ENCODE measurements around the gene SRSF1.
A peak's percentile ranks its signal among the peaks of the same experiment; 100 is the strongest.

The SRSF1 gene

GRCh38 chr17:58010067-58010799 is 3.2 kb upstream of the SRSF1 start:
- DNase-seq (ENCODE audit: low read depth): no peak

GRCh38 chr17:58007781-58008706 is 998 bp upstream of the SRSF1 start:
- no peak for DNase-seq (ENCODE audit: low read depth)

GRCh38 chr17:58006560-58006923 is 504 bp downstream of the SRSF1 start:
- DNase-seq (ENCODE audit: low read depth): peak; percentile 48

GRCh38 chr17:58005728-58006559 is 1.1 kb downstream of the SRSF1 start:
- DNase-seq (ENCODE audit: low read depth): no peak

GRCh38 chr17:58005031-58005727 is 1.9 kb downstream of the SRSF1 start:
- DNase-seq (ENCODE audit: low read depth): no peak

- no peak for DNase-seq (ENCODE audit: low read depth)
These were observed 3.0 kb downstream of the SRSF1 start for GRCh38 chr17:58004060-58004459.

GRCh38 chr17:58002973-58003372 is 4.1 kb downstream of the SRSF1 start:
- no peak for DNase-seq (ENCODE audit: low read depth)

- DNase-seq (ENCODE audit: low read depth): no peak
These were observed 4.7 kb downstream of the SRSF1 start for GRCh38 chr17:58002154-58002948.

GRCh38 chr17:58001461-58002124 is 5.5 kb downstream of the SRSF1 start:
- DNase-seq (ENCODE audit: low read depth): no peak

- DNase-seq (ENCODE audit: low read depth): no peak
These were observed 7.5 kb downstream of the SRSF1 start for GRCh38 chr17:57999496-58000017.

GRCh38 chr17:57999010-57999495 is 8.0 kb downstream of the SRSF1 start:
- DNase-seq (ENCODE audit: low read depth): no peak

- DNase-seq (ENCODE audit: low read depth): no peak
These were observed 9.8 kb downstream of the SRSF1 start for GRCh38 chr17:57997085-57997809.

GRCh38 chr17:57995076-57995956 is 11.7 kb downstream of the SRSF1 start:
- DNase-seq (ENCODE audit: low read depth): no peak

GRCh38 chr17:57994436-57994835 is 12.6 kb downstream of the SRSF1 start:
- DNase-seq (ENCODE audit: low read depth): no peak

GRCh38 chr17:57993471-57994365 is 13.3 kb downstream of the SRSF1 start:
- DNase-seq (ENCODE audit: low read depth): no peak

GRCh38 chr17:57991537-57991936 is 15.5 kb downstream of the SRSF1 start:
- DNase-seq (ENCODE audit: low read depth): no peak

- no peak for DNase-seq (ENCODE audit: low read depth)
These were observed 17.0 kb downstream of the SRSF1 start for GRCh38 chr17:57990037-57990436.

Data from stimulated activated CD8-positive, alpha-beta memory T cell treated with anti-CD3 and anti-CD28 coated beads, Interleukin-7, amount 100 ng/mL, for 24 hours (primary cell).